Esophagus squamous epithelium (tissue), 4 donors: ENCODE results near the gene FTH1.

Experiments
- POLR2A ChIP-seq, 4 donors: fragments of 450-650 bp; IDR thresholded peaks; one replicate each; pipeline ENCODE4 v1.6.1; 2017; ENCODE audit warnings: antibody characterized with exemption in 4 of 4, mild to moderate bottlenecking in 4 of 4, moderate library complexity in 3 of 4
- TF ChIP-seq, protein P1 (sequence below), 6 experiments: fragments of 450-650 bp in 4 of 6; fragments of 200-600 bp in 2 of 6; sonication (generic) in 2 of 6; IDR thresholded peaks; one replicate each; pipeline ENCODE4 v1.5.1; 2016 to 2019; ENCODE audit warnings: antibody characterized with exemption in 6 of 6, mild to moderate bottlenecking in 4 of 6, moderate library complexity in 4 of 6

DNA sequence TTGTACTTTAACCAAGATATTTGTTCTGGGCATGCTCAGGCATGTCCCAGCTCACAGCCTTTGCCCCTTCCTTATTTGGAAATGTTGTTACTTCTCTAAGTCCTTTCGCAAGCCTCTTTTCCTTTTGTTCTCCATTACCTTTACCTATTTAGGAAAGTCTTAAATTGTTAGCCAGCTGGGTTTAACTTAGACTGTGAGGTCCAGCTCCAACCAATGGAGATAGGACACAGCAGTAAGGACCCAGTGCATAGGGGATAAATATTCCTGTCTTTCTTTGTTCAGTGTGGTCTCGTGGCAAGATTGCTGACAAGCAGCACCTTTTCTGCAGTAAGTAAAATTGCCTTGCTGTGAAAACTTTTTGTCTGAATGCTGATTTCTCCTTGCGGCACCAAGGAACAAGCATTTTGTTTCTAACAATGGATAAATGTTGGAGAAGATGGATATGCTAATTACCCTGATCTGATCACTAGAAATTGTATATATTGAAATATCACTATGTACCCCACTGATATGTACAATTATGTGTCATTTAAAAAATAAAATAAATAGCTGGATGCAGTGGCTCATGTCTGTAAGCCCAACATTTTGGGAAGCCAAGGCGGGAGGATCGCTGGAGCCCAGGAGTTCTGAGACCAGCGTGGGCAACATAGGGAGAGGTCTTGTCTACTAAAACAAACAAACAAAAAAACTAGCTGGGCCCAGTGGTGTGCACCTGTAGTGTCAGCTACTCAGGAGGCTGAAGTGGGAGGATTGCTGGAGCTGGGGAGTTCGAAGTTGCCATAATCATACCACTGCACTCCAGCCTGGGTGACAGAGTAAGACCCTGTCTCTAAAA lies 31.9 kb upstream of the FTH1 start:
- TF ChIP-seq, protein P1, sequence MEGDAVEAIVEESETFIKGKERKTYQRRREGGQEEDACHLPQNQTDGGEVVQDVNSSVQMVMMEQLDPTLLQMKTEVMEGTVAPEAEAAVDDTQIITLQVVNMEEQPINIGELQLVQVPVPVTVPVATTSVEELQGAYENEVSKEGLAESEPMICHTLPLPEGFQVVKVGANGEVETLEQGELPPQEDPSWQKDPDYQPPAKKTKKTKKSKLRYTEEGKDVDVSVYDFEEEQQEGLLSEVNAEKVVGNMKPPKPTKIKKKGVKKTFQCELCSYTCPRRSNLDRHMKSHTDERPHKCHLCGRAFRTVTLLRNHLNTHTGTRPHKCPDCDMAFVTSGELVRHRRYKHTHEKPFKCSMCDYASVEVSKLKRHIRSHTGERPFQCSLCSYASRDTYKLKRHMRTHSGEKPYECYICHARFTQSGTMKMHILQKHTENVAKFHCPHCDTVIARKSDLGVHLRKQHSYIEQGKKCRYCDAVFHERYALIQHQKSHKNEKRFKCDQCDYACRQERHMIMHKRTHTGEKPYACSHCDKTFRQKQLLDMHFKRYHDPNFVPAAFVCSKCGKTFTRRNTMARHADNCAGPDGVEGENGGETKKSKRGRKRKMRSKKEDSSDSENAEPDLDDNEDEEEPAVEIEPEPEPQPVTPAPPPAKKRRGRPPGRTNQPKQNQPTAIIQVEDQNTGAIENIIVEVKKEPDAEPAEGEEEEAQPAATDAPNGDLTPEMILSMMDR (IDR thresholded peaks at IDR 0.05) = no peak
- TF ChIP-seq POLR2A (IDR thresholded peaks at IDR 0.05) = no peak
